Right lobe of liver (tissue), 4 donors: ENCODE measurements around the gene ZNF175.

ENCODE experiments used
- POLR2A ChIP-seq: fragments of 450-650 bp; IDR thresholded peaks from one replicate; pipeline ENCODE4 v1.6.1; 2017; ENCODE audit warnings: antibody characterized with exemption, mild to moderate bottlenecking
- TF ChIP-seq, protein P1 (sequence below), 4 donors: fragments of 200-600 bp in 3 of 4; fragments of 450-650 bp in 1 of 4; IDR thresholded peaks; one replicate each; pipeline versions ENCODE4 v1.5.1 to v1.8.0; 2016 to 2022; ENCODE audit warnings: antibody characterized with exemption in 4 of 4, mild to moderate bottlenecking in 2 of 4
- donor health status: DM: no; HTN: no; CAD: no.
- donor health status: DM: no; HTN: no; CAD: no.
- donor health status: DM: no; HTN: yes; CAD: no.

DNA sequence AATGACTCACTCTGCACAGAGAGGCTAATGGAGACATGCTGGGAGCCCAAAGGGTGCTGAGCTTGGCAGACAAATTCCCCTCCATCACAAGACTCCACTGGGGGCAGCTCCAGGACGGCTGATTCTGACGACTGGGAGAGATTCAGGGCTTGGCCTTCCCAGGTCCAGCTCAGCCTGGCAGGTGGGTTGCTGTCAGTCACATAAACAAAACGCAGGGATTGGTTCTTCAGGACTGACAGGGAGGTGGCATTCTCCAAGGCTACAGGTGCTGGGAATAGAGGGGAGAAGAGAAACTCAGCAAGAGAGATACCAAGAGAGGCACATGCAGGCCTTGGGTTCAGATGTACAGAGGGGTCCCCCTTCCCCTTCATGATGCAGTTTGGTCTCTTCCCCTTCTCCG lies 10.7 kb upstream of the ZNF175 start:
- TF ChIP-seq, protein P1, sequence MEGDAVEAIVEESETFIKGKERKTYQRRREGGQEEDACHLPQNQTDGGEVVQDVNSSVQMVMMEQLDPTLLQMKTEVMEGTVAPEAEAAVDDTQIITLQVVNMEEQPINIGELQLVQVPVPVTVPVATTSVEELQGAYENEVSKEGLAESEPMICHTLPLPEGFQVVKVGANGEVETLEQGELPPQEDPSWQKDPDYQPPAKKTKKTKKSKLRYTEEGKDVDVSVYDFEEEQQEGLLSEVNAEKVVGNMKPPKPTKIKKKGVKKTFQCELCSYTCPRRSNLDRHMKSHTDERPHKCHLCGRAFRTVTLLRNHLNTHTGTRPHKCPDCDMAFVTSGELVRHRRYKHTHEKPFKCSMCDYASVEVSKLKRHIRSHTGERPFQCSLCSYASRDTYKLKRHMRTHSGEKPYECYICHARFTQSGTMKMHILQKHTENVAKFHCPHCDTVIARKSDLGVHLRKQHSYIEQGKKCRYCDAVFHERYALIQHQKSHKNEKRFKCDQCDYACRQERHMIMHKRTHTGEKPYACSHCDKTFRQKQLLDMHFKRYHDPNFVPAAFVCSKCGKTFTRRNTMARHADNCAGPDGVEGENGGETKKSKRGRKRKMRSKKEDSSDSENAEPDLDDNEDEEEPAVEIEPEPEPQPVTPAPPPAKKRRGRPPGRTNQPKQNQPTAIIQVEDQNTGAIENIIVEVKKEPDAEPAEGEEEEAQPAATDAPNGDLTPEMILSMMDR (IDR thresholded peaks at IDR 0.05): no peak
- no peak for TF ChIP-seq POLR2A
